PC-9 (cell line): ENCODE data around the gene MPP3.

Source experiments
- CTCF ChIP-seq: fragments of 200-600 bp; sonication (generic); conservative IDR thresholded peaks from 2 replicates; pipeline ENCODE4 v1.6.1; 2017; ENCODE audit warnings: mixed run types, antibody characterized with exemption, mild to moderate bottlenecking, moderate library complexity
- EZH2 ChIP-seq: fragments of 200-600 bp; sonication (generic); IDR thresholded peaks from 2 replicates; pipeline ENCODE4 v1.8.0; 2017; ENCODE audit warnings: antibody characterized with exemption, low read depth

GRCh38 chr17:43846221-43846712 lies 13.3 kb upstream of the MPP3 start:
- TF ChIP-seq EZH2 (no peak), CTCF (peak; percentile 98)
